DMS153 (cell line): ENCODE data around the gene SLC39A5.
"Not testable (repeated sequence)": the region's sequence is repeated elsewhere in the genome, so short reads cannot be mapped to it uniquely, and the experiment has no call there.

Experiments used
- DNase-seq: peaks from one replicate; lab custom pipeline; 2025; lab: John Stamatoyannopoulos, UW

Gene SLC39A5

DNA sequence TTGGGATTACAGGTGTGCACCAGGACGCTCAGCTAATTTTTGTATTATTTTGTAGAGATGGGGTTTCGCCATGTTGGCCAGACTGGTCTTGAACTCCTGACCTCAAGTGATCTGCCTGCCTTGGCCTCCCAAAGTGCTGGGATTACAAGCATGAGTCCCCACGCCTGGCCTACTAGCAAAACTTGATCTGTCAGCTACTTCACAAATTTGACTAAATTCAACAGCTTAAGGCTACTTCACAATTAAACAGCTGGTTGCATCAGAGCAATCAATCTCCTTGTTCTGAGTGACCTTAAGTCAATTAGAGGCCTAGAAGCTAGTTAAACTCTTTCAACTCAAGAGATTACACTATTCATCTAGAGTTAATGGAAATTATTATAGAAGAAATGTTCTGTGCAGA, 49.1 kb downstream of the SLC39A5 start:
- DNase-seq: no peak

DNA sequence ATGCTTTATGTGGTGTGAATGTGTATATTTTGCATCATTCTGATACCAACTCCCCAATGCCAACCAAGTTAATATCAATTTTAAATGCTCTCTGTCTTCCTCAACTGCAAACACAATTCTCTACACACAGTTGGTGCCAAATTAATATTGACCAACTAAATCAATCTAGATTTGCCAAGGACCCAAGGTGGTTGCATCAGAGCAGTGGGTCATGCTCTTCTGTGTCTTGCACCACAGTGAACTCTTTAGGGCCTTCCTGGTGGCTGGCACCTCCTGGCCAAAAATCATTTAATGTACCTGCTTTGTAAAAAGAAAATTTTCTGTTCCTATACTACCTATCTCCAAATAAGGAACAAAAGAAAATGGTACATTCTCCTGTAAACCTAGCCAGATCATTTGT, 51.0 kb downstream of the SLC39A5 start:
- DNase-seq: no peak

DNA sequence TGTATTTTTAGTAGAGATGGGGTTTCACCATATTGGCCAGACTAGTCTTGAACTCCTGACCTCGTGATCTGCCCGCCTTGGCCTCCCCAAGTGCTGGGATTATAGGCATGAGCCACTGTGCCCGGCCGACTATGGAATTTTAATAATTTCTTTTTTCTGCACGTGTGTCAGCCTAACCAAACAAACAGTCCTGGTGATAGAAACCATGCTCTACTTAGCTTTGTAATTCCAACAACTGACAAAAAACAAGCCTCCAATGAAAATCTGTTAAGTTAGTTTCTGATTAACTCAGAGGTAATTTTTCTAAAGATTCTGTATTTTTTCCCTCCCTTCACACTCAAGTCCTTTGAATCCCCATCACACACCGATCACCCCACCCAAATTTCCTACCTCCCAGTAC, 52.2 kb downstream of the SLC39A5 start:
- DNase-seq: no peak

- no peak for DNase-seq
These were observed 52.7 kb downstream of the SLC39A5 start for GRCh38 chr12:56282579-56282978.

DNA sequence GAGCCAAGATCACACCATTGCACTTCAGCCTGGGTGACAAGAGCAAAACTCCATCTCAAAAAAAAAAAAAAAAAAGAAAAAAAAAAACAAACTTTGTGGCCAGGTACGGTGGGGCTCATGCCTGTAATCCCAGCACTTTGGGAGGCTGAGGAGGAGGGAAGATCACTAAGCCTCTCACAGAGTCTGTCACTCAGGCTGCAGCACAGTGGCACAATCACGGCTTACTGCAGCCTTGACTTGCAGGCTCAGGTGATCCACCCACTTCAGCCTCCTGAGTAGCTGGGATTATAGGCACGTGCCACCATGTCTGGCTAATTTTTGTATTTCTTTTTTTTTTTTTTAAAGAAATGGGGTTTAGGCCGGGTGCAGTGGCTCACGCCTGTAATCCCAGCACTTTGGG, 54.4 kb downstream of the SLC39A5 start:
- not testable (repeated sequence) for DNase-seq

GRCh38 chr12:56286044-56286830, 56.4 kb downstream of the SLC39A5 start:
- no peak for DNase-seq
